GM12865 (cell line): ENCODE data around the gene NAPB.

Source experiments
- DNase-seq: peaks from one replicate; pipeline ENCODE4 v3.0.0; 2010; ENCODE audit warnings: low read depth
- H3K4me3 ChIP-seq: 2 replicates; pipeline ENCODE4 v1.5.1; 2011; ENCODE audit warnings: mild to moderate bottlenecking, low read depth, low read length, control low read depth
- CTCF ChIP-seq: IDR thresholded peaks from 2 replicates; pipeline ENCODE4 v1.5.1; 2011; ENCODE audit warnings: low read length, control low read depth, low read depth, inconsistent platforms; ENCODE audit not compliant: insufficient read depth; ENCODE audit errors: missing control alignments

NAPB gene

GRCh38 chr20:23438661-23439060 lies 17.4 kb upstream of the NAPB start:
- DNase-seq, result no peak
- H3K4me3 ChIP-seq, result no peak overlapping the region
- no peak for TF ChIP-seq CTCF

GRCh38 chr20:23437126-23437899 lies 16.0 kb upstream of the NAPB start:
- TF ChIP-seq CTCF, result no peak
- no peak for DNase-seq
- no peak overlapping the region for H3K4me3 ChIP-seq

DNA sequence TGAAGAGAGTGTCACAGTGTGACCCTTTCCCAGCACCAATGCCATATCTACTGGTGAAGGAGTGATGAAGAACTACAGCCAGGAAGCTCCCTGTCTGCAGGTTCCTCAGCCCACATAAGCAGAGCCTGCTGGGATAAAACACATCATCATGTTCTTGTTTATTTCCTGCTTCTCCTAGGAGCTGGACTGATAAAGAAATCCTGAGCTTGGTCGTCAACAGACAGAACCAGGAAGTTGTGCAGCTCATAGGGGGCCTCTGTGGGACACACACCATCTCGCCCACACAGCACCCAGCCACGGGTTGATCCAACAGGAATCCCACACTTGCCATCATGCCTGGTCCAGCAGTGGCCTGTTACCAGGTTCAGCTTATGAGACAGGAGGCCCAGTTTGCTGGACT lies 15.4 kb upstream of the NAPB start:
- DNase-seq, result no peak
- no peak for TF ChIP-seq CTCF
- no peak overlapping the region for H3K4me3 ChIP-seq

- TF ChIP-seq CTCF, result no peak
- no peak overlapping the region for H3K4me3 ChIP-seq
- no peak for DNase-seq
These were observed 14.6 kb upstream of the NAPB start for GRCh38 chr20:23435626-23436539.

DNA sequence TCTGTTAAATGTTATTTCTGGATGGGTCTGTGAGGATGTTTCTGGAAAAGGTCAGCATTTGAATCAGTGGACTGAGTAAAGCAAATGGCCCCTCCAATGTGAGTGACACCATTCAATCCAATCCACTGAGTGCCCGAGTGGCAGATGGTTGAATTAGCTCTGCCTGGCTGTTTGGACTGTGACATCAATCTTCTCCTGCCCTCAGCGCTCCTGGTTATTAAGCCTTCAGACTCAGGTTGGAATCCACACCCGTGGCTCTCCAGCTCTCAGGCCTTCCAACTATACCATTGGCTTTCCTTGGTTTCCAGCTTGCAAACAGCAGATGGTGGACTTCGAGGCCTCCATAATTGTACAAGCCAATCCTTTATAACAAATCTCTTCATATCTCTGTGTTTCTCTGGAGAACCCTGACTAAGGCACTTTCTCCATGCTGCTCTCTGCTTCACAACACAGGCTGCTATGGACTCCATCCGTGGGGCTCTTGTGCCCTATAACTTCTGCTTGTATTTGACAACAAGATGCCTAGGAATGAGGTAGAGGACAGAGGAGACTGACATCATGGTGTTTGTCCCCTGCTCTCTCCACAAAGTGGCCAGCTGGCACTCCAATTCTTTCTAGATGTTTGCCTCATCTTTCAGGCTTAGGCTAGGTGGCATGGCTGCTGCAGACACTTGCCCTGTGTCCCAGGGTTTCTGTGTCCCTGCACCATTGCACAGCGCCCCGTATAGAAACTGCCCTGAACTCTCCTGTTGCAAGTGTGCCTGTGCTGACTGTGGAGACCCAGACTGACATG lies 13.4 kb upstream of the NAPB start:
- no peak for DNase-seq
- no peak for TF ChIP-seq CTCF
- H3K4me3 ChIP-seq, result no peak overlapping the region

GRCh38 chr20:23433628-23434027 lies 12.3 kb upstream of the NAPB start:
- H3K4me3 ChIP-seq, result no peak overlapping the region
- no peak for DNase-seq
- no peak for TF ChIP-seq CTCF
